Endothelial cell of umbilical vein (primary cell): Measurements from ENCODE around the gene MRAP. TPM values are rescaled to one million over a fixed set of nuclear protein-coding genes. Genes with fewer than 3 reads are reported as not detected.

ENCODE experiments used
- BruUV-seq: library from RNA; stranded (reverse); fragments of 400-500 nt; replicated peaks from 2 replicates; lab custom pipeline; 2021; lab: Mats Ljungman, UMichigan
- CTCF ChIA-PET: fragments of 300-600, 350-600 bp; sonication (Branson Sonifier 250); formaldehyde crosslinking; loops from one replicate; lab custom pipeline; 2021; ENCODE audit warnings: antibody characterized with exemption, inconsistent platforms; lab: Charles Lee
- POLR2A ChIA-PET: fragments of 300-600, 350-600 bp; sonication (Branson Sonifier 250); formaldehyde crosslinking; loops from one replicate; lab custom pipeline; 2021; ENCODE audit warnings: antibody characterized with exemption, inconsistent platforms; lab: Charles Lee
- DNase-seq: peaks from one replicate; pipeline ENCODE4 v3.0.0-alpha.2; 2011; ENCODE audit warnings: low read depth, low spot score
- FAIRE-seq: peaks from 2 replicates; lab custom pipeline; 2011; peaks lifted over from hg19 to GRCh38; lab: Jason Lieb, UNC
- H2AFZ ChIP-seq: 2 replicates; pipeline ENCODE4 v1.6.0; 2012; ENCODE audit warnings: low read depth, low read length, control low read depth, inconsistent platforms
- H3K27ac ChIP-seq: 2 replicates; pipeline ENCODE4 v1.5.1; 2011; ENCODE audit warnings: low read depth, mild to moderate bottlenecking, control low read depth, low read length, moderate library complexity; ENCODE audit not compliant: insufficient read depth
- H3K27me3 ChIP-seq, 2 experiments: 2 replicates each; pipeline versions ENCODE4 v1.6.0 to v1.6.1; 2011; ENCODE audit warnings: low read length in 2 of 2, mixed read lengths in 1 of 2; ENCODE audit not compliant: control insufficient read depth in 2 of 2, insufficient read depth in 2 of 2
- H3K36me3 ChIP-seq, 2 experiments: 2 replicates in 1 of 2; 3 replicates in 1 of 2; pipeline ENCODE4 v1.5.1; 2011; ENCODE audit warnings: low read length in 2 of 2, mild to moderate bottlenecking in 1 of 2, moderate library complexity in 1 of 2; ENCODE audit not compliant: control insufficient read depth in 2 of 2, insufficient read depth in 2 of 2; ENCODE audit errors: extremely low read depth in 1 of 2
- H3K4me1 ChIP-seq: 3 replicates; pipeline ENCODE4 v1.5.1; 2011; ENCODE audit warnings: mild to moderate bottlenecking, low read length; ENCODE audit not compliant: control insufficient read depth, insufficient read depth; ENCODE audit errors: extremely low read depth
- H3K4me2 ChIP-seq: 2 replicates; pipeline ENCODE4 v1.6.1; 2011; ENCODE audit warnings: low read length, control low read depth, mixed read lengths; ENCODE audit not compliant: insufficient read depth
- H3K4me3 ChIP-seq, 3 experiments: fragments of 200-600 bp in 1 of 3; sonication (generic), shearing (Covaris generic) in 1 of 3; replicated peaks in 1 of 3; 2 replicates each; pipeline ENCODE4 v1.5.1; 2011 to 2016; ENCODE audit warnings: control low read depth in 3 of 3, low read length in 3 of 3, mild to moderate bottlenecking in 2 of 3, inconsistent platforms in 1 of 3, low read depth in 1 of 3, moderate library complexity in 1 of 3; ENCODE audit not compliant: insufficient read depth in 1 of 3
- H3K79me2 ChIP-seq: 2 replicates; pipeline ENCODE4 v1.6.0; 2012; ENCODE audit warnings: low read length, inconsistent platforms; ENCODE audit not compliant: control insufficient read depth, insufficient read depth
- H3K9ac ChIP-seq: replicated peaks from 2 replicates; pipeline ENCODE3; 2011; ENCODE audit warnings: low read length, control low read depth; ENCODE audit not compliant: insufficient read depth; ENCODE audit errors: extremely low read depth
- H3K9me1 ChIP-seq: replicated peaks from 3 replicates; pipeline ENCODE4 v1.6.0; 2011; ENCODE audit warnings: mild to moderate bottlenecking, low read length; ENCODE audit not compliant: control insufficient read depth, insufficient read depth; ENCODE audit errors: extremely low read depth
- H3K9me3 ChIP-seq: replicated peaks from 2 replicates; pipeline ENCODE4 v1.5.1; 2012; ENCODE audit warnings: low read length, inconsistent platforms; ENCODE audit not compliant: control insufficient read depth, insufficient read depth
- H4K20me1 ChIP-seq: replicated peaks from 2 replicates; pipeline ENCODE3; 2011; ENCODE audit warnings: mild to moderate bottlenecking, low read length; ENCODE audit not compliant: control insufficient read depth, insufficient read depth; ENCODE audit errors: extremely low read depth
- CTCF ChIP-seq, 2 donors: IDR thresholded peaks; 1 replicate in 1 of 2; 2 replicates in 1 of 2; pipeline ENCODE4 v1.5.1; 2011; ENCODE audit warnings: low read length in 2 of 2, mild to moderate bottlenecking in 2 of 2, moderate library complexity in 2 of 2, control low read depth in 1 of 2, inconsistent platforms in 1 of 2, low read depth in 1 of 2; ENCODE audit not compliant: insufficient read depth in 1 of 2; ENCODE audit errors: extremely low read depth in 1 of 2
- EZH2 ChIP-seq: IDR thresholded peaks from 2 replicates; pipeline ENCODE4 v1.6.1; 2012; ENCODE audit warnings: borderline replicate concordance, low read depth, mild to moderate bottlenecking, moderate library complexity, low read length, inconsistent platforms; ENCODE audit not compliant: severe bottlenecking
- FOS ChIP-seq: IDR thresholded peaks from 2 replicates; pipeline ENCODE4 v1.6.1; 2011; ENCODE audit warnings: mild to moderate bottlenecking, low read length, moderate library complexity, borderline replicate concordance; ENCODE audit not compliant: insufficient read depth
- GATA2 ChIP-seq: IDR thresholded peaks from 2 replicates; pipeline ENCODE4 v1.7.0; 2011; ENCODE audit warnings: low read depth, mild to moderate bottlenecking, moderate library complexity, mixed read lengths, low read length; ENCODE audit not compliant: insufficient read length, insufficient read depth
- JUN ChIP-seq: IDR thresholded peaks from 2 replicates; pipeline ENCODE4 v1.6.1; 2011; ENCODE audit warnings: borderline replicate concordance, low read depth; ENCODE audit not compliant: insufficient read length, insufficient read depth
- MAX ChIP-seq: IDR thresholded peaks from 2 replicates; pipeline ENCODE4 v1.6.1; 2011; ENCODE audit not compliant: insufficient read depth, insufficient read length
- MYC ChIP-seq: IDR thresholded peaks from one replicate; pipeline ENCODE4 v1.6.1; 2011; ENCODE audit warnings: mild to moderate bottlenecking, low read depth, low read length
- POLR2A ChIP-seq: IDR thresholded peaks from 2 replicates; pipeline ENCODE4 v1.6.1; 2012; ENCODE audit warnings: low read depth, mild to moderate bottlenecking, control low read depth, low read length
- POLR2AphosphoS5 ChIP-seq: IDR thresholded peaks from 2 replicates; pipeline ENCODE4 v1.6.1; 2012; ENCODE audit warnings: low read depth, mild to moderate bottlenecking, control low read depth, low read length, moderate library complexity; ENCODE audit not compliant: insufficient read depth
- dilution Hi-C: fragments of 300-500 bp; cut with MboI; formaldehyde crosslinking; loops from one replicate; pipeline ENCODE4 v1.15.0; 2019; ENCODE audit warnings: low sequenced_read_pairs; ENCODE audit not compliant: extremely low pct_ligation_motif_present
- intact Hi-C: fragments of 100-400 bp; cut with micrococcal nuclease; formaldehyde crosslinking; loops from one replicate; pipeline ENCODE4 v1.10.0; 2022
- polyA plus RNA-seq, 4 experiments: library from polyadenylated mRNA; depleted of rRNA in 3 of 4; stranded (reverse) in 3 of 4; unstranded in 1 of 4; fragments of >200 nt; gene quantifications; 2 replicates each; pipeline versions ENCODE4 v1.2.1 to v1.2.3, GENCODE V29; 2011 to 2012; ENCODE audit warnings: missing spikeins in 1 of 4
- total RNA-seq: library from RNA; stranded (reverse); gene quantifications from 2 replicates; pipeline ENCODE4 v1.2.3, GENCODE V29; 2021

The MRAP gene
- total and polyA plus RNA-seq, 2 donors (not counting 3 experiments of a cell fraction or from before 2014, with no cell fraction given), result not detected

GRCh38 chr21:32300117-32300681 is 1.5 kb downstream of the MRAP start:
- Histone ChIP-seq H3K79me2 (no peaks in the 10 kb centered on the region), H3K9me1 (no peaks in the 10 kb centered on the region), H3K4me2 (no peak overlapping the region), H3K27ac (no peak overlapping the region), H3K4me3 (no peak overlapping the region), H3K27me3 (no peaks in the 10 kb centered on the region), H3K4me1 (no peaks in the 10 kb centered on the region), H3K36me3 (no peaks in the 10 kb centered on the region), H3K9ac (no peak overlapping the region), H3K9me3 (no peaks in the 10 kb centered on the region), H2AFZ (no peak overlapping the region), H4K20me1 (no peaks in the 10 kb centered on the region)
- dilution Hi-C loops, result no loop called here
- intact Hi-C loops, result no loop called here
- ChIA-PET CTCF (interaction anchor here (0.6 kb wide), 1 partner anchor 486 kb away, joined by 3 read pairs; no protein-coding TSS in a partner anchor), POLR2A (no interaction called here)
- DNase-seq (no peak), FAIRE-seq (no peak)
- BruUV-seq, result no TSS peak
- TF ChIP-seq POLR2A, result no peak
- no peak for TF ChIP-seq GATA2
- TF ChIP-seq MYC, result no peak
- TF ChIP-seq POLR2AphosphoS5, result no peak
- no peak for TF ChIP-seq FOS
- no peak for TF ChIP-seq EZH2
- TF ChIP-seq JUN, result no peak
- TF ChIP-seq MAX, result no peak
- no peak for TF ChIP-seq CTCF (IDR thresholded peaks at IDR 0.05; ENCODE audit: extremely low read depth in 1 of 2, insufficient read depth in 1 of 2, low read depth in 1 of 2, low read length in 2 of 2)
